Tibial nerve (tissue), 4 donors: ENCODE results near the gene OR7C2. TPM values are rescaled to one million over a fixed set of nuclear protein-coding genes. Genes with fewer than 3 reads are reported as not detected.

Experiments
- DNase-seq, 2 donors: peaks; one replicate each; pipeline ENCODE4 v3.0.0-alpha.2; 2019; ENCODE audit warnings: low spot score in 2 of 2
- H3K27ac ChIP-seq, 4 donors: fragments of 200-600 bp; sonication (generic) in 3 of 4; one replicate each; pipeline ENCODE4 v1.5.1; 2017 to 2019; ENCODE audit warnings: mild to moderate bottlenecking in 1 of 4
- H3K27me3 ChIP-seq, 2 donors: fragments of 200-600 bp; sonication (generic) in 1 of 2; one replicate each; pipeline versions ENCODE4 v1.5.1 to v1.6.0; 2017 to 2019
- H3K36me3 ChIP-seq, 3 donors: fragments of 200-600 bp; sonication (generic); one replicate each; pipeline ENCODE4 v1.5.1; 2018 to 2019
- H3K4me1 ChIP-seq, 4 donors: fragments of 200-600 bp; sonication (generic) in 3 of 4; one replicate each; pipeline ENCODE4 v1.5.1; 2017 to 2019
- H3K4me3 ChIP-seq, 4 donors: fragments of 200-600 bp; sonication (generic) in 3 of 4; one replicate each; pipeline ENCODE4 v1.5.1; 2017 to 2019; ENCODE audit warnings: mild to moderate bottlenecking in 1 of 4, moderate library complexity in 1 of 4
- H3K9me3 ChIP-seq, 4 donors: fragments of 200-600 bp; sonication (generic) in 3 of 4; one replicate each; pipeline ENCODE4 v1.5.1; 2017 to 2019
- EP300 ChIP-seq, 2 donors: sonication (generic); formaldehyde crosslinking; IDR thresholded peaks; one replicate each; pipeline ENCODE4 v1.6.1; 2017; ENCODE audit warnings: antibody characterized with exemption in 2 of 2, mild to moderate bottlenecking in 1 of 2
- POLR2A ChIP-seq, 2 donors: fragments of 450-650 bp; IDR thresholded peaks; one replicate each; pipeline ENCODE4 v1.6.1; 2017; ENCODE audit warnings: antibody characterized with exemption in 2 of 2, mild to moderate bottlenecking in 2 of 2, moderate library complexity in 2 of 2
- WGBS, 2 donors: methylation state at CpG; one replicate each; pipeline ENCODE4 v1.1.5; 2018; 5-methylcytosine and 5-hydroxymethylcytosine counted together
- total RNA-seq, 4 donors: library from RNA; depleted of rRNA; stranded (reverse); fragments of >200 nt; gene quantifications; one replicate each; pipeline ENCODE4 v1.1.0, GENCODE V29; 2016
- TF ChIP-seq, protein P1 (sequence below), 5 experiments: fragments of 200-600 bp in 3 of 5; fragments of 450-650 bp in 2 of 5; sonication (generic) in 3 of 5; IDR thresholded peaks; one replicate each; pipeline ENCODE4 v1.5.1; 2016 to 2019; ENCODE audit warnings: antibody characterized with exemption in 5 of 5, mild to moderate bottlenecking in 3 of 5, moderate library complexity in 2 of 5

The OR7C2 gene
- total RNA-seq, 4 donors from 2014 or later: not detected

DNA sequence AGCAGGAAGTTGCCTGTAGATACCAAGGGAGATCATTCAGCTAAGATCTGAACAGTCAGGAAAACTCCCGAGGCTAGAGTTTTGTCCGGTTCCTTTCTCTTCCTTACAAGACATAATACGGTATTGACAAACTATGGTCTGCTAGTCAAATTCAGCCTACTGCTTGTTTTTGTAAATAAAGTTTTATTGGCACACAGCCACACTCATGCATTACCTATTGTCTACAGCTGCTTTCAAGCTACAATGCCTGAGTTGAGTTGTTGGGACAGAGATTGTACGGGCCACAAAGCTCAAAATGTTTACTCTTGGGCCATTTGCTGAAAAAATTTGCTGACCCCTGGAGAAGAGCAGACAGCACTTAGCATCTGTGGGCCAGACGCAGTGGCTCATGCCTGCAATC is 35.8 kb downstream of the OR7C2 start:
- WGBS, 2 donors: 45 to 54% methylated on average over 5 of the region's 5 CpGs
- TF ChIP-seq POLR2A (IDR thresholded peaks at IDR 0.05) (no peak), EP300 (IDR thresholded peaks at IDR 0.05) (no peak)
- TF ChIP-seq, protein P1, sequence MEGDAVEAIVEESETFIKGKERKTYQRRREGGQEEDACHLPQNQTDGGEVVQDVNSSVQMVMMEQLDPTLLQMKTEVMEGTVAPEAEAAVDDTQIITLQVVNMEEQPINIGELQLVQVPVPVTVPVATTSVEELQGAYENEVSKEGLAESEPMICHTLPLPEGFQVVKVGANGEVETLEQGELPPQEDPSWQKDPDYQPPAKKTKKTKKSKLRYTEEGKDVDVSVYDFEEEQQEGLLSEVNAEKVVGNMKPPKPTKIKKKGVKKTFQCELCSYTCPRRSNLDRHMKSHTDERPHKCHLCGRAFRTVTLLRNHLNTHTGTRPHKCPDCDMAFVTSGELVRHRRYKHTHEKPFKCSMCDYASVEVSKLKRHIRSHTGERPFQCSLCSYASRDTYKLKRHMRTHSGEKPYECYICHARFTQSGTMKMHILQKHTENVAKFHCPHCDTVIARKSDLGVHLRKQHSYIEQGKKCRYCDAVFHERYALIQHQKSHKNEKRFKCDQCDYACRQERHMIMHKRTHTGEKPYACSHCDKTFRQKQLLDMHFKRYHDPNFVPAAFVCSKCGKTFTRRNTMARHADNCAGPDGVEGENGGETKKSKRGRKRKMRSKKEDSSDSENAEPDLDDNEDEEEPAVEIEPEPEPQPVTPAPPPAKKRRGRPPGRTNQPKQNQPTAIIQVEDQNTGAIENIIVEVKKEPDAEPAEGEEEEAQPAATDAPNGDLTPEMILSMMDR (IDR thresholded peaks at IDR 0.05): no peak
- no peak overlapping the region for H3K4me3 ChIP-seq

DNA sequence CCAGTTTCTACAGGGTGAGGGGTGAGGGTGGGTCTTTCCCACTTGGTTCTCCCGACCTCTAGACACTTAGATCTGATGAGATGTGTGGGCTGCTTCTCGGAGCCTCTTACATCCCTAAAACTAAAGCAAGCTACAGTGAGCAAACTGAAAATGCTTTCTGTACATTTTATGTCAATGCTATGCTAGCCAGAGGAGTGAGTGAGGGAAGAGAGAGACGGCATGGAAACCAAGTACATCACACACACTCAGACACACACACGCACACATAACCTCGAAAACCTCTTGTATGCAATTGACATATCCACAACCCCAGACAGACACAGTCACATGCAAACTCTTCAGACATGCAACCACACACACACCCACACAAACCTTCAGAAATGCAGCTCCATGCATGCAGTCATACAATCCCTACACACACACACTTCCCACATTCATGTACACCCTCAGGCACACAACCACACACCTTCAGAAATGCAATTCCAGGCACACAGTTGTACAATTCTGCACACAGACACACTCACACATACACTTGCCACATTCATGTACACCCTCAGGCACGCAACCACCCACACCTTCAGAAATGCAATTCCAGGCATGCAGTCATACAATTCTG is 37.0 kb downstream of the OR7C2 start:
- H3K36me3 ChIP-seq: no peaks in the 10 kb centered on the region
- DNase-seq: no peak
- H3K27me3 ChIP-seq: peaks cover 0 to 45% of the 10 kb centered on the region in 2 donors
- 54% methylated on average over 6 of the region's 6 CpGs for WGBS, 2 donors
- peaks cover 0 to 14% (median 0%) of the 10 kb centered on the region in 4 donors for H3K9me3 ChIP-seq
- no peak overlapping the region for H3K4me3 ChIP-seq
- no peak overlapping the region for H3K27ac ChIP-seq
- no peak for TF ChIP-seq POLR2A (IDR thresholded peaks at IDR 0.05)
- TF ChIP-seq, protein P1 (IDR thresholded peaks at IDR 0.05): no peak
- no peak for TF ChIP-seq EP300 (IDR thresholded peaks at IDR 0.05)
- peaks cover 0 to 4% (median 0%) of the 10 kb centered on the region in 4 donors for H3K4me1 ChIP-seq

More for the DNA sequence above, 35.8 kb downstream of the OR7C2 start:
- Histone ChIP-seq H3K36me3 (no peaks in the 10 kb centered on the region), H3K27ac (no peak overlapping the region), H3K9me3 (peaks cover 0 to 14% (median 0%) of the 10 kb centered on the region in 4 donors), H3K4me1 (peaks cover 0 to 4% (median 0%) of the 10 kb centered on the region in 4 donors), H3K27me3 (peaks cover 0 to 45% of the 10 kb centered on the region in 2 donors)
- DNase-seq: no peak

DNA sequence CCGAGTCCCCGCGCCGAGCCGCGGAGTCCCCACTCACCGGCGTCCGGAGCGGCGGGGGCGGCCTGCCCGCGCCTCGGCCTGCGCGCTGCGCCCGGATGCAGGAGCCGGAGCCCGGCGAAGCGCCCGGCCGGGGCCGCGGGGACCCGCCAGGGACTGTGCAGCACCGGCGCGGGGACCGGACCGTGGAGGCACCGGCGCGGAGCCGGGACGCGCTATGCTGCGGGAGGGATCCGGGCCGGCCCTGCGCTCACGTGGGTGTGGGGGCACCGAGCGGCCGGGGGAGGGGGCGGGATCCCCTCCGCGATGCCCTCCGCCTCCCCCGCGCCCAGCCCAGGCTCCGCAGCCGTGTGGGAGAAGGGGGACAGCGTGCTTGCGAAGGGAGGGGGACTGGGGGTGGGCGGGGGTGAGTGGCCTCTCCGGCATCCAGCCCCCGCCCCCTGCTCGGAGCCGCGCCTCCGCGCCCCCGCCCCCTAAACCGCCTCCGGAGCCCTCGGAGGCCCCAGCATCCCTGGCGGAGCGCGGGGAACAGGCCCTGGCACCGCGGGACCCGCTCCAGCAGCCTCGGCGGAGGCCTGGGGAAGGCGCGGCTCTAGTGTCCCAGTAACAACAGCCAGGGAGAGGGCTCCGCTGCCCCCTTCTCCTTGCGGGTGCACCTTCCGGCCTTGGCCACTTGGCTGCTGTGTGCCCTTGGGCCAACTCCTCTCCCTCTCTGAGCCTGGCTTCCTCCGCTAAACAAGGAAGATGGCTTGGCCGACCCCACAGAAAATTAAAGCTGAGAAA is 38.4 kb downstream of the OR7C2 start, which contains the start of gene SLC1A6:
SLC1A6 (minus strand) TSS at position 389 of the 780 bp plus-strand sequence. CDS start 6,954 bp downstream, outside the sequence.
- Histone ChIP-seq H3K4me3 (no peak within 1 kb of the TSS), H3K27ac (no peak within 1 kb of the TSS), H3K9me3 (peaks cover 0 to 14% (median 0%) of the 10 kb centered on the region in 4 donors), H3K36me3 (no peaks in the 10 kb centered on the region), H3K4me1 (peaks cover 0 to 4% (median 0%) of the 10 kb centered on the region in 4 donors), H3K27me3 (peaks cover 0 to 45% of the 10 kb centered on the region in 2 donors)
- TF ChIP-seq EP300 (IDR thresholded peaks at IDR 0.05) (no peak), POLR2A (IDR thresholded peaks at IDR 0.05) (no peak)
- TF ChIP-seq, protein P1 (IDR thresholded peaks at IDR 0.05): no peak
- 2% methylated on average over 19 to 27 of the region's 84 CpGs for WGBS, 2 donors
- DNase-seq: no peak

DNA sequence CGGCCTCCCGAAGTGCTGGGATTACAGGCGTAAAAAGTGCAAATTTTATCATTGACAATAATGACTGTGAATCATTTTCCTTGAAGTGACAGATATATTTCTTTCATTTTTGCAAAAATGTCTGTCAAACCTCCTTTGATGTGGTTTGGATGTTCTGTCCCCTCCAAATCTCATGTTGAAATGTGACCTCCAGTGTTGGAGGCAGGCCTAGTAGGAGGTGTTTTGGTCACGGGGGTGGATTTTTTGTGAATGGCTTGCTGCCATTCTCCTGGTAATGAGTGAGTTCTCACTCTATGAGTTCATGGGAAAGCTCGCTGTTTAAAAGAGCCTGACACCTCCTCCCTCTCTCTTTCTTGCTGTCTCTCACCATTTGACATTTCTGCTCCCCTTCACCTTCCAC is 43.8 kb downstream of the OR7C2 start:
- no peak for TF ChIP-seq EP300 (IDR thresholded peaks at IDR 0.05)
- TF ChIP-seq POLR2A (IDR thresholded peaks at IDR 0.05): no peak
- TF ChIP-seq, protein P1 (IDR thresholded peaks at IDR 0.05): no peak
- Histone ChIP-seq H3K4me3 (no peak overlapping the region), H3K4me1 (no peaks in the 10 kb centered on the region), H3K27me3 (peaks cover 0 to 14% of the 10 kb centered on the region in 2 donors), H3K9me3 (peaks cover 0 to 7% (median 0%) of the 10 kb centered on the region in 4 donors), H3K27ac (no peak overlapping the region), H3K36me3 (no peaks in the 10 kb centered on the region)
- WGBS, 2 donors: 63 to 66% methylated on average over 5 of the region's 5 CpGs
- no peak for DNase-seq

Other genes with a start within 250 kb of the OR7C2 start
- 1 to 10 TPM; 1.3 to 6.0 (median 4.0) TPM for gene ADGRE2, start 162.9 kb upstream of the OR7C2 start, total RNA-seq
- 1 to 10 TPM in 2 of 4 donors, under 1 TPM in 2; 0.22 to 1.8 (median 0.80) TPM for gene OR7A5, start 106.3 kb upstream of the OR7C2 start, total RNA-seq
- 1 to 10 TPM in 1 of 4 donors, under 1 TPM in 2, not detected in 1; 0.21 to 2.4 (median 0.30) TPM for gene OR7C1, start 106.3 kb upstream of the OR7C2 start, total RNA-seq
- gene OR7A10, start 92.6 kb upstream of the OR7C2 start, total RNA-seq: not detected
- not detected for gene OR7A17, start 55.4 kb upstream of the OR7C2 start, total RNA-seq
- not detected for gene SLC1A6, start 38.4 kb downstream of the OR7C2 start, total RNA-seq
- gene CASP14, start 108.0 kb downstream of the OR7C2 start, total RNA-seq: not detected
- gene OR1I1, start 140.7 kb downstream of the OR7C2 start, total RNA-seq: not detected
- gene SYDE1, start 165.9 kb downstream of the OR7C2 start, total RNA-seq: 10 to 100 TPM; 31.9 to 58.6 (median 49.4) TPM